Measurements from ENCODE around the gene MT1M.

Gene MT1M

GRCh38 chr16:56625140-56625942 is 7.1 kb upstream of the MT1M start, which contains the start of gene MT1E:
TSS of gene MT1E (plus strand) at chr16:56625781. CDS start at chr16:56625852, 71 bp downstream.
- TF ChIP-seq CTCF (conservative IDR thresholded peaks at IDR 0.05; ENCODE audit: low read length) (no peak), EZH2phosphoT487 (IDR thresholded peaks at IDR 0.05; ENCODE audit: borderline replicate concordance) (no peak)
- H2AFZ ChIP-seq (ENCODE audit: low read length), result no peak within 1 kb of the TSS
- H3K9ac ChIP-seq (ENCODE audit: low read depth, low read length, poor library complexity, severe bottlenecking), result no peak within 1 kb of the TSS
- H3K4me2 ChIP-seq (ENCODE audit: low read depth, low read length, poor library complexity, severe bottlenecking), result no peak within 1 kb of the TSS
- H3K27me3 ChIP-seq (ENCODE audit: insufficient read depth, low read length, poor library complexity, severe bottlenecking), result no peaks in the 10 kb centered on the region
- no peaks in the 10 kb centered on the region for H3K79me2 ChIP-seq (ENCODE audit: insufficient read depth, low read length)
- H3K4me1 ChIP-seq (ENCODE audit: insufficient read depth, low read length, poor library complexity, severe bottlenecking), result no peaks in the 10 kb centered on the region
- H3K36me3 ChIP-seq (ENCODE audit: insufficient read depth, low read length), result no peaks in the 10 kb centered on the region
- no peaks in the 10 kb centered on the region for H4K20me1 ChIP-seq (ENCODE audit: insufficient read depth, low read length, poor library complexity, severe bottlenecking)
- no peak within 1 kb of the TSS for H3K4me3 ChIP-seq (ENCODE audit: low read length, poor library complexity, severe bottlenecking)
- H3F3A ChIP-seq (ENCODE audit: low read depth), result no peaks in the 10 kb centered on the region
- no peaks in the 10 kb centered on the region for H3K9me3 ChIP-seq (ENCODE audit: insufficient read depth, low read depth, low read length)
- no peaks in the 10 kb centered on the region for H3K9me2 ChIP-seq (replicated peaks; ENCODE audit: low read depth, low read length)

GRCh38 chr16:56625943-56626654 is 6.4 kb upstream of the MT1M start:
- no peaks in the 10 kb centered on the region for H3K4me1 ChIP-seq (ENCODE audit: insufficient read depth, low read length, poor library complexity, severe bottlenecking)
- no peaks in the 10 kb centered on the region for H4K20me1 ChIP-seq (ENCODE audit: insufficient read depth, low read length, poor library complexity, severe bottlenecking)
- TF ChIP-seq EZH2phosphoT487 (IDR thresholded peaks at IDR 0.05; ENCODE audit: borderline replicate concordance) (no peak), CTCF (conservative IDR thresholded peaks at IDR 0.05; ENCODE audit: low read length) (no peak)
- no peaks in the 10 kb centered on the region for H3K9me2 ChIP-seq (replicated peaks; ENCODE audit: low read depth, low read length)
- no peaks in the 10 kb centered on the region for H3F3A ChIP-seq (ENCODE audit: low read depth)
- H2AFZ ChIP-seq (ENCODE audit: low read length), result no peak overlapping the region
- no peak overlapping the region for H3K9ac ChIP-seq (ENCODE audit: low read depth, low read length, poor library complexity, severe bottlenecking)
- no peaks in the 10 kb centered on the region for H3K27me3 ChIP-seq (ENCODE audit: insufficient read depth, low read length, poor library complexity, severe bottlenecking)
- H3K4me3 ChIP-seq (ENCODE audit: low read length, poor library complexity, severe bottlenecking), result no peak overlapping the region
- H3K36me3 ChIP-seq (ENCODE audit: insufficient read depth, low read length), result no peaks in the 10 kb centered on the region
- H3K4me2 ChIP-seq (ENCODE audit: low read depth, low read length, poor library complexity, severe bottlenecking), result no peak overlapping the region
- no peaks in the 10 kb centered on the region for H3K9me3 ChIP-seq (ENCODE audit: insufficient read depth, low read depth, low read length)
- H3K79me2 ChIP-seq (ENCODE audit: insufficient read depth, low read length), result no peaks in the 10 kb centered on the region

- TF ChIP-seq CTCF (conservative IDR thresholded peaks at IDR 0.05; ENCODE audit: low read length) (no peak), EZH2phosphoT487 (IDR thresholded peaks at IDR 0.05; ENCODE audit: borderline replicate concordance) (no peak)
- H3K9me2 ChIP-seq (replicated peaks; ENCODE audit: low read depth, low read length), result no peaks in the 10 kb centered on the region
- no peaks in the 10 kb centered on the region for H4K20me1 ChIP-seq (ENCODE audit: insufficient read depth, low read length, poor library complexity, severe bottlenecking)
- no peaks in the 10 kb centered on the region for H3K9me3 ChIP-seq (ENCODE audit: insufficient read depth, low read depth, low read length)
- no peak overlapping the region for H3K4me3 ChIP-seq (ENCODE audit: low read length, poor library complexity, severe bottlenecking)
- no peaks in the 10 kb centered on the region for H3K27me3 ChIP-seq (ENCODE audit: insufficient read depth, low read length, poor library complexity, severe bottlenecking)
- no peaks in the 10 kb centered on the region for H3K79me2 ChIP-seq (ENCODE audit: insufficient read depth, low read length)
- H3K9ac ChIP-seq (ENCODE audit: low read depth, low read length, poor library complexity, severe bottlenecking), result no peak overlapping the region
- no peaks in the 10 kb centered on the region for H3F3A ChIP-seq (ENCODE audit: low read depth)
- no peaks in the 10 kb centered on the region for H3K36me3 ChIP-seq (ENCODE audit: insufficient read depth, low read length)
- H3K4me2 ChIP-seq (ENCODE audit: low read depth, low read length, poor library complexity, severe bottlenecking), result no peak overlapping the region
- no peaks in the 10 kb centered on the region for H3K4me1 ChIP-seq (ENCODE audit: insufficient read depth, low read length, poor library complexity, severe bottlenecking)
- H2AFZ ChIP-seq (ENCODE audit: low read length), result no peak overlapping the region
These were observed 5.8 kb upstream of the MT1M start for GRCh38 chr16:56626685-56627084.

Measured in Loucy (cell line).